Measurements from ENCODE around the gene BRF1.
A peak's percentile ranks its signal among the peaks of the same experiment; 100 is the strongest.

BRF1 gene

GRCh38 chr14:105260959-105261358 is 39.8 kb downstream of the BRF1 start:
- no peak overlapping the region for H2BK5ac ChIP-seq (ENCODE audit: low read depth, low read length, poor library complexity, severe bottlenecking)

GRCh38 chr14:105258846-105259245 is 42.0 kb downstream of the BRF1 start:
- WGBS, result 95% methylated on average over 7 of the region's 7 CpGs
- H2BK15ac ChIP-seq (ENCODE audit: low read depth, poor library complexity, severe bottlenecking), result no peak overlapping the region
- no peak overlapping the region for H3K4me2 ChIP-seq (ENCODE audit: low read length, poor library complexity, severe bottlenecking)
- H3K4me1 ChIP-seq (ENCODE audit: control insufficient read depth, insufficient read depth, low read depth, low read length), result peaks cover 12% of the 10 kb centered on the region
- H3K27me3 ChIP-seq (ENCODE audit: control insufficient read depth in 1 of 2, insufficient read depth in 1 of 2, low read length in 2 of 2), result no peaks in the 10 kb centered on the region
- H4K91ac ChIP-seq (ENCODE audit: low read length), result no peak overlapping the region
- no peak overlapping the region for H4K8ac ChIP-seq (ENCODE audit: low read length)
- H3K4ac ChIP-seq (ENCODE audit: low read depth in 1 of 2, low read length in 2 of 2), result no peak overlapping the region
- H3K9me3 ChIP-seq (ENCODE audit: control insufficient read depth, low read length), result no peaks in the 10 kb centered on the region
- no peak overlapping the region for H2AFZ ChIP-seq (ENCODE audit: low read depth, low read length)
- no peak overlapping the region for H2AK5ac ChIP-seq (ENCODE audit: low read length, severe bottlenecking)
- no peak for DNase-seq
- H3K27ac ChIP-seq (ENCODE audit: low read length, poor library complexity, severe bottlenecking), result no peak overlapping the region
- H2BK5ac ChIP-seq (ENCODE audit: low read depth, low read length, poor library complexity, severe bottlenecking), result no peak overlapping the region
- H3K4me3 ChIP-seq (ENCODE audit: insufficient read depth in 1 of 2, low read depth in 1 of 2, low read length in 2 of 2), result no peak overlapping the region
- peaks cover 25% of the 10 kb centered on the region for H3K79me1 ChIP-seq (replicated peaks; ENCODE audit: low read length, poor library complexity, severe bottlenecking)
- H2BK120ac ChIP-seq (ENCODE audit: low read depth, low read length), result no peak overlapping the region
- no peak overlapping the region for H2BK12ac ChIP-seq (ENCODE audit: low read length in 2 of 2)
- no peak overlapping the region for H3K23ac ChIP-seq (ENCODE audit: low read length in 2 of 2)
- no peak overlapping the region for H3K9ac ChIP-seq (ENCODE audit: low read length)
- H3K36me3 ChIP-seq (ENCODE audit: control insufficient read depth in 1 of 2, insufficient read depth in 2 of 2, low read depth in 1 of 2, low read length in 2 of 2), result peaks cover 6 to 49% of the 10 kb centered on the region in 2 experiments
- H3K14ac ChIP-seq (ENCODE audit: low read length in 2 of 2), result no peak overlapping the region
- H3K18ac ChIP-seq (ENCODE audit: low read depth in 1 of 2, low read length in 2 of 2), result no peak overlapping the region

More at GRCh38 chr14:105260959-105261358, 39.8 kb downstream of the BRF1 start:
- H3K14ac ChIP-seq (ENCODE audit: low read length in 2 of 2), result no peak overlapping the region
- no peak overlapping the region for H4K8ac ChIP-seq (ENCODE audit: low read length)
- no peak overlapping the region for H2BK120ac ChIP-seq (ENCODE audit: low read depth, low read length)
- no peak overlapping the region for H3K27ac ChIP-seq (ENCODE audit: low read length, poor library complexity, severe bottlenecking)
- H3K27me3 ChIP-seq (ENCODE audit: control insufficient read depth in 1 of 2, insufficient read depth in 1 of 2, low read length in 2 of 2), result no peaks in the 10 kb centered on the region
- no peak for DNase-seq
- no peak overlapping the region for H4K91ac ChIP-seq (ENCODE audit: low read length)
- H3K4me3 ChIP-seq (ENCODE audit: insufficient read depth in 1 of 2, low read depth in 1 of 2, low read length in 2 of 2), result no peak overlapping the region
- peaks cover 8 to 47% of the 10 kb centered on the region in 2 experiments for H3K36me3 ChIP-seq (ENCODE audit: control insufficient read depth in 1 of 2, insufficient read depth in 2 of 2, low read depth in 1 of 2, low read length in 2 of 2)
- peaks cover 24% of the 10 kb centered on the region for H3K79me1 ChIP-seq (replicated peaks; ENCODE audit: low read length, poor library complexity, severe bottlenecking)
- no peak overlapping the region for H2BK12ac ChIP-seq (ENCODE audit: low read length in 2 of 2)
- H3K9ac ChIP-seq (ENCODE audit: low read length), result no peak overlapping the region
- peaks cover 2% of the 10 kb centered on the region for H3K4me1 ChIP-seq (ENCODE audit: control insufficient read depth, insufficient read depth, low read depth, low read length)
- no peaks in the 10 kb centered on the region for H3K9me3 ChIP-seq (ENCODE audit: control insufficient read depth, low read length)
- H3K4ac ChIP-seq (ENCODE audit: low read depth in 1 of 2, low read length in 2 of 2), result no peak overlapping the region
- WGBS, result 96% methylated on average over 12 of the region's 12 CpGs
- H2AK5ac ChIP-seq (ENCODE audit: low read length, severe bottlenecking), result no peak overlapping the region
- no peak overlapping the region for H2AFZ ChIP-seq (ENCODE audit: low read depth, low read length)
- no peak overlapping the region for H3K18ac ChIP-seq (ENCODE audit: low read depth in 1 of 2, low read length in 2 of 2)
- no peak overlapping the region for H2BK15ac ChIP-seq (ENCODE audit: low read depth, poor library complexity, severe bottlenecking)
- H3K23ac ChIP-seq (ENCODE audit: low read length in 2 of 2), result no peak overlapping the region
- H3K4me2 ChIP-seq (ENCODE audit: low read length, poor library complexity, severe bottlenecking), result no peak overlapping the region

GRCh38 chr14:105257464-105257863 is 43.3 kb downstream of the BRF1 start:
- Histone ChIP-seq H3K14ac (ENCODE audit: low read length in 2 of 2) (peak overlapping the region in 1 of 2 experiments; percentile 26), H3K36me3 (ENCODE audit: control insufficient read depth in 1 of 2, insufficient read depth in 2 of 2, low read depth in 1 of 2, low read length in 2 of 2) (peaks cover 19 to 56% of the 10 kb centered on the region in 2 experiments), H3K4me1 (ENCODE audit: control insufficient read depth, insufficient read depth, low read depth, low read length) (peaks cover 12% of the 10 kb centered on the region), H3K4me3 (ENCODE audit: insufficient read depth in 1 of 2, low read depth in 1 of 2, low read length in 2 of 2) (no peak overlapping the region), H3K18ac (ENCODE audit: low read depth in 1 of 2, low read length in 2 of 2) (no peak overlapping the region), H2BK5ac (ENCODE audit: low read depth, low read length, poor library complexity, severe bottlenecking) (no peak overlapping the region), H3K23ac (ENCODE audit: low read length in 2 of 2) (no peak overlapping the region), H3K79me1 (replicated peaks; ENCODE audit: low read length, poor library complexity, severe bottlenecking) (peaks cover 24% of the 10 kb centered on the region), H2AFZ (ENCODE audit: low read depth, low read length) (no peak overlapping the region), H3K27ac (ENCODE audit: low read length, poor library complexity, severe bottlenecking) (no peak overlapping the region), H3K9ac (ENCODE audit: low read length) (no peak overlapping the region), H3K9me3 (ENCODE audit: control insufficient read depth, low read length) (no peaks in the 10 kb centered on the region), H4K8ac (ENCODE audit: low read length) (no peak overlapping the region), H3K4ac (ENCODE audit: low read depth in 1 of 2, low read length in 2 of 2) (no peak overlapping the region), H2BK120ac (ENCODE audit: low read depth, low read length) (no peak overlapping the region), H3K27me3 (ENCODE audit: control insufficient read depth in 1 of 2, insufficient read depth in 1 of 2, low read length in 2 of 2) (no peaks in the 10 kb centered on the region), H2BK15ac (ENCODE audit: low read depth, poor library complexity, severe bottlenecking) (no peak overlapping the region), H2AK5ac (ENCODE audit: low read length, severe bottlenecking) (no peak overlapping the region), H4K91ac (ENCODE audit: low read length) (no peak overlapping the region), H2BK12ac (ENCODE audit: low read length in 2 of 2) (no peak overlapping the region), H3K4me2 (ENCODE audit: low read length, poor library complexity, severe bottlenecking) (no peak overlapping the region)
- 91% methylated on average over 15 of the region's 15 CpGs for WGBS
- DNase-seq, result no peak

GRCh38 chr14:105256292-105256960 is 44.4 kb downstream of the BRF1 start:
- Histone ChIP-seq H3K4ac (ENCODE audit: low read depth in 1 of 2, low read length in 2 of 2) (no peak overlapping the region), H2BK12ac (ENCODE audit: low read length in 2 of 2) (no peak overlapping the region), H2BK120ac (ENCODE audit: low read depth, low read length) (no peak overlapping the region), H3K18ac (ENCODE audit: low read depth in 1 of 2, low read length in 2 of 2) (no peak overlapping the region), H3K9ac (ENCODE audit: low read length) (no peak overlapping the region), H2BK5ac (ENCODE audit: low read depth, low read length, poor library complexity, severe bottlenecking) (no peak overlapping the region), H2AK5ac (ENCODE audit: low read length, severe bottlenecking) (no peak overlapping the region), H3K27me3 (ENCODE audit: control insufficient read depth in 1 of 2, insufficient read depth in 1 of 2, low read length in 2 of 2) (no peaks in the 10 kb centered on the region), H3K14ac (ENCODE audit: low read length in 2 of 2) (no peak overlapping the region), H4K8ac (ENCODE audit: low read length) (no peak overlapping the region), H3K4me1 (ENCODE audit: control insufficient read depth, insufficient read depth, low read depth, low read length) (peaks cover 12% of the 10 kb centered on the region), H3K27ac (ENCODE audit: low read length, poor library complexity, severe bottlenecking) (no peak overlapping the region), H3K79me1 (replicated peaks; ENCODE audit: low read length, poor library complexity, severe bottlenecking) (peaks cover 20% of the 10 kb centered on the region), H3K9me3 (ENCODE audit: control insufficient read depth, low read length) (no peaks in the 10 kb centered on the region), H3K23ac (ENCODE audit: low read length in 2 of 2) (no peak overlapping the region), H3K4me3 (ENCODE audit: insufficient read depth in 1 of 2, low read depth in 1 of 2, low read length in 2 of 2) (no peak overlapping the region), H3K4me2 (ENCODE audit: low read length, poor library complexity, severe bottlenecking) (no peak overlapping the region), H2BK15ac (ENCODE audit: low read depth, poor library complexity, severe bottlenecking) (no peak overlapping the region), H3K36me3 (ENCODE audit: control insufficient read depth in 1 of 2, insufficient read depth in 2 of 2, low read depth in 1 of 2, low read length in 2 of 2) (peaks cover 29 to 56% of the 10 kb centered on the region in 2 experiments), H2AFZ (ENCODE audit: low read depth, low read length) (no peak overlapping the region), H4K91ac (ENCODE audit: low read length) (no peak overlapping the region)
- 99% methylated on average over 19 of the region's 19 CpGs for WGBS
- no peak for DNase-seq

Data from mesenchymal stem cell (in vitro differentiated cells and primary cell).